NCI-H2107 (cell line): Measurements from ENCODE around the gene TCN2.
"Not testable (repeated sequence)": the region's sequence is repeated elsewhere in the genome, so short reads cannot be mapped to it uniquely, and the experiment has no call there.

Source experiments
- DNase-seq: peaks from one replicate; lab custom pipeline; 2025; lab: John Stamatoyannopoulos, UW

TCN2 gene

DNA sequence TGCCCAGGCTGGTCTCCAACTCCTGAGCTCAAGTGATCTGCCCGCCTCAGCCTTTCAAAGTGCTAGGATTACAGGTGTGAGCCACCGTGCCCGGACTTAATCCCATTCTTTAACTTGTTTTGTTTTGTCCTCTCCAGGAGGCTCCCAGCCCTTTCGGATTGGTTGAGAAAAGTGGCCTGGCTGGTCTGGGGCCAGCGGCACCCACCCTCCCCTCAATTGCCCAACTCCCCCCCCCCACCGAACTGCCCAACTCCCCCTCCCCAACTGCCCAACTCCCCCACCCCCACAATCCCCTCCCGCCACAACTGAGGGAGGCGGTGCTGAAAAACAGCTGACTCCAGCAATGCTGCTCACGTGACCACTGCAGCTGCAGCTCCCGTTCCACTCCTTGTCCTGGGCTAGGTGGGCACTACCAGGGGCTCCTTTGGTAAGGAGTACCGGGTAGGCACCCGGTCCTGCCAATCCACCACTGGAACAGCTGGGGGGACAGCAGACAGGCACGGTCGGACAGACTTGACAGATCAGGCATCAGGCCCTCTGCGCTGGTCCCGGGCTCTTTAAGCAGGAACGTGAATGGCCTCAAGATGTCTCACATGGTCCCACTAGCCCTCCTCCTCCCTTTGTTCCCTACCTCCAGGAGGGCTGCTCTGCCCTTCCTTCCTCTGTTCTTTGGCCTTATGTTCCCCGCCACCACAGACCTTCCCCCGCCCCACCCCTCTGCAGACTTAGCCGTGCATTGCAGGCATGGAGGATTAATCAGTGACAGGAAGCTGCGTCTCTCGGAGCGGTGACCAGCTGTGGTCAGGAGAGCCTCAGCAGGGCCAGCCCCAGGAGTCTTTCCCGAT, at the start of gene TCN2:
Gene TCN2 (plus strand): TSS at position 720 of the 845 bp plus-strand sequence. CDS start 158 bp downstream, outside the sequence.
- DNase-seq, result peak; percentile 15

DNA sequence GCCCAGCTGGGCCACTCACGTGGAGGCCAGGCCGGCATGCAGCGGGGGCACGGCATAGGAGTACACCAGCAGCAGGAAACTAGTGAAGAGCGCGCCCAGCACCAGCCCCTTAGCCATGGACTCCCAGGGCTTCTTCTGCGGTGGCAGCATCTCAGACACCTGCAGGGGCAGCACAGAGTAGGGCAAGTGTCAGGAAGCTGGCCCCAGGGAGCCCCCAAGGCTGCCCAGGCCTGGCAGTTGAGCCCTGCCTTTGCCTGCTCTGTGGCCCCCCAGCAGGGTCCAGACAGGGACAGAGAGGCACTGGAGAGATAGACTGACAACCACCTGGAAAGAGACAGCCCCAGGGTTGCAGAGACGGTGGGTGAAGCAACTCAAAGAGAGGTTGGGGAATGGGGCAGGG, 49.7 kb upstream of the TCN2 start:
- no peak for DNase-seq

DNA sequence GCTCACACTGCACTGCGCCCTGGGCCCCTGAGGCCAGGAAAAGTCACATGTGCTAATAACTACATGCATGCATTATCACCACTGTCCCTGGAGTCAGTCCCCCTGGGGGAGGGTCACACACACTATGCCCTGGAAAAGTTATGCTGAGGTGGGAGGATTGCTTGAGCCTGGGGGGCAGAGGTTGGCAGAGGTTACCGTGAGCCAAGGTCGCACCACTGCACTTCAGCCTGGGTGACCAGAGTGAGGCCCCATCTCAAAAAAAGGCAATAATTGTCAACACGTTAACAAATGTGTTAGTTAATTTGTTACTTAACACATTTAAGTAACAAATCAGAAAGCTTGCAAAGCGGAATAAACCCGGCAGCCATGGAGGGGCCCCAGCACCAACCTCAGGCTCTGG, 47.1 kb upstream of the TCN2 start:
- DNase-seq, result no peak

DNA sequence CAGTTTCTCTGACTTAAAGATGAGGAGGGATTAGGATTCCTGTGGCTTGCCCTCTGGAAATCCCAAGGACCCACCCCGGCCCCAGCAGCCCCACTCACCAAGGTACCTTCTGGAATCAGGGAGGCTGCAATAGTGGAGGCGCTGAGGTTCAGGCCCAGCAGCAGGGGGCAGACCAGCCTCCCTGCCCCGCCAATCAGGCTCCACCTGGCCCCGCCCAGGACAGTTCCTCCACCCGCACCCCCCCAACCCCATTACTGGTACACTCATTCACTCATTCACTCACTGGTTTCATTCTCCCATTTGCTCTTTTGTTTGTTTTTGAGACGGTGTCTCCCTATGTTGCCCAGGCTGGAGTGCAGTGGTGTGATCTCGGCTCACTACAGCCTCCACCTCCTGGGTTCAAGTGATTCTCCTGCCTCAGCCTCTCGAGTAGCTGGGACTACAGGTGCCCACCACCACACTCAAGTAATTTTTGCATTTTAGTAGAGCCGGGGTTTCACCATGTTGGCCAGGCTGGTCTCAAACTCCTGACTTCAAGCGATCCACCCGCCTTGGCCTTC, 46.3 kb upstream of the TCN2 start:
- DNase-seq, result not testable (repeated sequence)

DNA sequence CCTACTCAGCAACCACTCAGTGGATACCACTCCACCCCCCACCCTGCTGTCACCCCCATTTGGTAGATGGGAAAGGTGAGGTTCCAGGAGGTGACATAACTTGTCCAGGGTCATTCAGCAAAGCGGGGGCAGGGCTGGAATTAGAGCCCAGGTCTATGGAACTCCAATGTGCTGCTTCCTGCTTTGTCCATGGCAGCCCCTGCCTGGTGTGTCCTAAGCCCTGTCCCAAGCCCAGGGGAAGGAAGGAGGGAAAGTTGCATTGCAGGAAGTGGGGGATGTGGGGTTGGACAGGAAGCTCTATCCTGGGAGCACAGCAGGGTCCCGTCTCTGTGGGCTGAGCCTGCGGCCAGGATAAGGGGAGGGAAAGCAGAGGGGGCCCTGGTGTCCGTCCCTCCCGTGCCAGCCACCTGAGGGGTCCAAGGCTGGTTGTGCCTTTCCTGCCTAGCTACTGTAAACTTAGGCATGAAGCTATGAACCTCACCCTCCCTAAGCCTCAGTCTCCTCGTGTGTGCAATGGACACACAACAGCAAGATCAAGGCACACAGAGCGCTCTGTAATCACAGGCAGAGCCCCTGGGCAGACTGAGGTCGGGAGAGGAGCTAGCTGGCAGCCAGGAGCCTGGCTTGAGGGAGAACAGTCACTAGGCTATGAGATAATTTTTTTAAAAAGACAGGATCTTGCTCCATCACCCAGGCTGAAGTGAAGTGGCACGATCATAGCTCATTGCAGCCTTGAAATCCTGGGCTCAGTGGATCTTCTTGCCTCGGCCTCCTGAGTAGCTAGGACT, 45.4 kb upstream of the TCN2 start:
- no peak for DNase-seq

DNA sequence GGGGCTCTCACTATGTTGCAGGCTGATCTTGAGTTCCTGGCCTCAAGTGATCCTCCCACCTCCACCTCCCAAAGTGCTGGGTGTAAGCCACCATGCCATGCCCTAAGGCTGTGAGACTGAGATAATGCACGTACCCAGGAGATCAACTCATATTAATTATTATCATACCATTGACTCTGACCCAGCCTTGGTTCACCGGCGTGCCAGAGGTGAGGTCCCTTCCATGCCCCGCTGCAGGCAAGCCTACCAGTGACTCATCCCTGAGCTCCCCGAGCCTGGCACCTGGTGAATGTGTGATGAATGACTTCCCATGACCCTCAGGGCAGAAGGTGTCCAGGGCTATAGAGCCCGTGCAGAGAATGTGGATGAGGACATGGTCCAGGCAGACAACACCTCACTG, 44.6 kb upstream of the TCN2 start:
- DNase-seq, result no peak

DNA sequence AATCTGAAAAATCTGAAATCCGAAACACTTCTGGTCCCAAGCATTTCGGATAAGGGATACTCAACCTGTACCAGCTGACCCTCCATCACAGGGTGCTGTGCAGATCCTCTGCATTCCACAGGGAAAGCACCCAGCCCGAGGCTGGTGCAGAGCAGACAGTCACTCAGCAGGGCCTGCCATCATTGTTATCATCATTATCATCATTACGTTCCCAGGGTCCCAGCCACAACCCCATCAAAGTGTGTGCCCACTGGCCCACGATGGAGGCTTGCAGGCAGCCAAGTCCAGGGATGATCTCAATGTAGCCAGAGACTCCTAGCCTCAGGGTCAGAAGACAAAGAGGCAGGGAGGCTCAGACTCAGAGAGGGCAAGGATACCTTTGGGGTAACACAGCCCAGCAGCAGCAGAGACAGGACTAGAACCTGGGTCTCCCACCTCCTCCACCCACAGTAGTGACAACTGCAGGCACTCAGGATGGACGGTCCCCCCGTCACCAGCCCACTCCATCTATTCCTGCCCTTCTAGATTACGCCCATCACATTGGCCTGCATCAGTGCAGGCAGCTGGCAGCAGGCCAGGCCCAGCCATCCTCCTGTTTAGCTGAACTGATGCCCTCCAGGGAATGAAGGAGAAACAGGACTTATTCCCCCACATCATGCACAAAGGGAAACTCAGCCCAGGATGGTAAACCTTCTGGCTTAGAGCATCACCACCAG, 42.8 kb upstream of the TCN2 start:
- no peak for DNase-seq

DNA sequence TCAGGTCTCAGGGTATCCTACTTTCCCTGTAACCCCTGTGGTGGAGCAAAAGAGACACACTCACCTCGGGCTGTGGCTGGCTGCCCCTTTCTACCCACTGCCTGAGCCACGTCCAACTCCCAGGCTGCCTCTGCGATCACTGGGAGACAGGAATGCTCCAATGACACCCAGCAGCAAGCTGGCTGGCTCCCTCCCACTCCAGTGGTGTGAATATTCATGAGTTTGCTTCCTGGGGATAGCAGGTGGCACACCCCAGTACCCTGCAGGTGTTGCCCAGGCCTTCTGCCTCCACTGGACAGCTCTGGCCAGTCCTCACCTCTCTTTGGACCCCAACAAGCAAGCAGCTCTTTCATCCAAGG, 42.2 kb upstream of the TCN2 start:
- no peak for DNase-seq

DNA sequence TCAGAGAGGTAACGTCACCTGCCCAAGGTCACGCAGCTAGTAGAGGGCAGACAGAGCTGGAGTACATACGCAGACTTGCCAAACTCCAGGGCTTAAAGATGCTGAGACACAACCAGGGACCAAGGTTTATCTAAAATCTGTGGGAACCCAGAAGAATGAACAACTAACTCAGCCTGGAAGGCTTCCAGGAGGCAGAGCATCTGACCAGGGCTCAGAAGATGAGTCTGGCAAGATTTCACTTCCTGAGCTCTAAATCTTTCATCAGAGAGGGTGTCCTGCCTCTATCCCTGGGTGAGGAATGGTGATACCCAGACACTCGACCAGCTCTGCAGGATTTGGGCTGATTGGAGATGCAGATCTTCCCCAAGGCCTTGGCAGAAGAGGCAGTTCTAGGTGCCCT, 41.6 kb upstream of the TCN2 start:
- DNase-seq, result no peak

DNA sequence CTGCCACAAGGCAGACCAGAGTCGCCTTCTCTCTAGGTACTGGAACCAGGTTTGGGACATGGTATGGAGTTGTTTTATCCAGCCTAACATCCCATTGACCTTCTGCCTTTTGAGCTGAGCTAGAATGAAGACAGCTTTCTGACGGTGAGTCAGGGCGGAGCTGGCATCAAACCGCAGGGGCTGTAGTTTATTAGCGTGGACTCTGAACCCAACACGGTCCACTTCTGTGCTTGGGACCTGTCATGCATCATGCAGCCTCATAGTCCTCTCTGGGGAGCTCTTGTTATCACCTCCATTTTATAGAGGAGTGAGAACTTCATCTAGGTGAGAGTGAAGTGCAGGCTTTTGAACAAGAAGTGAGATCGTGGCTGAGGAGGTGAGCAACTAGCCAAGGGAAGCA, 40.8 kb upstream of the TCN2 start:
- no peak for DNase-seq

DNA sequence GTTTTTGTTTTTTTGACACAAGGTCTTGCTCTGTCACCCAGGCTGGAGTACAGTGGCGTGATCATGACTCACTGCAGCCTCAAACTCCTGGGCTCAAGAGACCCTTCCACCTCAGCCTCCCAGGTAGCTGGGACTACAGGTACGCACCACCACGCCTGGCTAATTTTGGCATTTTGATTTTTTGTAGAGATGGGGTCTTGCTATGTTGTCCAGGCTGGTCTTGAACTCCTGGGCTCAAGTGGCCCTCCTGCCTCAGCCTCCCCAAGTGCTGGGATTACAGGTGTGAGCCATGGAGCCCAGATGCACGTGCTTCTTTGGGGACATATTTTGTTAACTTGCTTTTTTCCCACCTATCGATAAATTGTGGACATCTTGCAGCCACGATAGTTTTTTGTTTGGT, 39.7 kb upstream of the TCN2 start:
- not testable (repeated sequence) for DNase-seq

DNA sequence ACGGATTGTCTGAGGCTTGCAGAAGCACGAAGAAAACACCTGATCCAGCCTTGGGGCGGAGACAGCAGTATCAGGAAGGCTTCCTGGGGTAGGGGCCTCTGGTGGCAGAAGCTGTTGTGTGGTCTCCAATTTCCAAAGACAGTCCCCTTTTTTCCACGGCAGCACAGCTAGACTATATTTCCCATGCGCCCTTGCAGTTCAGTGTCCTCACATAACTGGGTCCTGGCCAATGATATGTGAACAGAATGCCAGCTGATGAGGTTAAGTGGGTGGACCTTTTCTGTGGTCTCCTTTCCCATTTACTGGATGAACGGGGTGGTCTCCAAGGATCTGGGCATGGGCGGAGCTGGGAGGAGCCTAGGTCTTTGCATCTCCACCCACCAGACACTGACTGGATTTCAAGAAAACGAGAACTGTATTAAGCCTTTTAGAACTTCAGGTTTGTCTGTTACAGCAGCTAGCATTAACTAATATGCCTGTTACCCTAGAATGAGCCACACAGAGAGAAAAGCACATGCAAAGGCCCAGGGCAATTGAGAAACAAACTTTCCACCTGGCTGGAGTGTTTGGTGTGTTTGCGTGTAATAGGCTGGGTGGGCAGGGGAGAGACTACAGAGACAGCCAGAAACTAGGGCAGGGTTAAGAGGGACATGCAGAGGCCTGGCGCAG, 38.7 kb upstream of the TCN2 start:
- no peak for DNase-seq

DNA sequence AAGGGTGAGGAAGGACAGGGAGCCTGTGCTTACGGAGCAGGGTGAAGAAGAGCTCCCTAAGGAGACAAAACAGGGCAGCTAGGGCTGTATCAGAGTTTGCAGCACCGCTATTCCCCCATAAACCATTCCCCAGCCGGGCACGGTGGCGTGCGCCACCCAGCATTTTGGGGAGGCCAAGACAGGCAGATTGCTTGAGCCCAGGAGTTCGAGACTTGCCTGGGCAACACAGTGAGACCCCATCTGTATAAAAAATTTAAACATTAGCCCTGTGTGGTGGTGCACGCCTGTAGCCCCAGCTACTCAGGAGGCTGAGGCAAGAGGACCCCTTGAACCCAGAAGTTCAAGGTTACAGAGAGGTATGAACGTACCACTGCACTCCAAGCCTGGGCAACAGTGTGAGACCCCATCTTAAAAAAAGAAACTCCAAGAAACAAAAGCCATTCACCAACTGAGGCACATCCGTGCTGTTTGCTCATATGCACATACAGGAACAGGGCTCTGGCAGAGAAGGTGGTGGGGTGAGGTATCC, 37.2 kb upstream of the TCN2 start:
- no peak for DNase-seq

DNA sequence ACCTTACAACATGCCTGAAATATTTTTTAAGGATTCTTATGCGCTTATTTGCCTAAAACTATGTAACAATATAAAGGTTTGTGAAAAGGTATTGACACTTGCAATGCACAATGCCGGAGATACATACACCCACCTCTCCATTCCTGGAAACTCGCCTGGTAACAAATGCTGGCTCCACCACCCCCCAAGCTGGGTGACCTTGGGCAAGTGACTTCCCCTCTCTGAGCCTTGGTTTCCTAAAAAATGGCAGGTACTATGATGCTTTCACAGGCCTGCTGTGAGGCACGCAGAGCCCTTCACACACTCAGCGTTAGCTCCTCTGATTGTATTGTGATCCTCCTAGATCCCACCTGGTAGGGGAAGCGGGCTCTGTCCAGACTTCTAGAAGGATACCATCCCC, 34.8 kb upstream of the TCN2 start:
- no peak for DNase-seq

DNA sequence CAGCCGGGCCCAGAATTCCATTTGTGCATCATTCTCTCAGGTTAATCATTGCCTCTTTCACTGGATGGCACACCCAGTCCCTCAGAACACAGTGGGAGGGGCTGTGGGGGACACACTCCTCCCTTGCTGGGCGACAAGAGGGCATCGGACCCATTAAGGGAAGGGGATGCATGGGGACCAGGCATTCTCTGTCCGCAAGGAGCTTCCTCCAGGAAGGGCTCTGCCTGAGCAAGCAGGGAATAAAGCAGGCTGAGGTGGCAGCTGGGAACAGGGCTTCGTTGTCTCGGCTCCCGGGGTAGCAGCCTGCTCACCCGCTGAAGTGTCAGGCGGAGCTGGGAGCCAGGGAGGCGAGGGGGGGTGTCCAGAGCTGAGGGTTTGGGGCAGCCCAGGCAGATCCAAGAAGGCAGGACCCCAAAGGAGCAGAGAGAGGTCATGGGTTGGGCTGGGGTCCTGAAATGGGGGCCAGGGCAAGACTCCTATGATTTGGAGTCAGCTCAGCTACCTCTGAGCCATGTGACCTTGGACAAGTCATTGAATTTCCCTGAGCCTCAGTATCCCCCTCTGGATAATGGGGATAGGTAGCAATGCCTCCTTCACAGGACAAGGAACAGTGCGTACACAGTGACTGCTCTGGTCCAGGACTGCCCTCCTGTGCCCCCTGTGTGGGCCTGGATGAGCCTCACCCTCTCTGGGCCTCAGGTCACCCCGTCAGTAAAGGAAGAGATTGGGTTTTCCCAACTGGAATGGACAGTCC, 34.0 kb upstream of the TCN2 start:
- DNase-seq, result no peak

DNA sequence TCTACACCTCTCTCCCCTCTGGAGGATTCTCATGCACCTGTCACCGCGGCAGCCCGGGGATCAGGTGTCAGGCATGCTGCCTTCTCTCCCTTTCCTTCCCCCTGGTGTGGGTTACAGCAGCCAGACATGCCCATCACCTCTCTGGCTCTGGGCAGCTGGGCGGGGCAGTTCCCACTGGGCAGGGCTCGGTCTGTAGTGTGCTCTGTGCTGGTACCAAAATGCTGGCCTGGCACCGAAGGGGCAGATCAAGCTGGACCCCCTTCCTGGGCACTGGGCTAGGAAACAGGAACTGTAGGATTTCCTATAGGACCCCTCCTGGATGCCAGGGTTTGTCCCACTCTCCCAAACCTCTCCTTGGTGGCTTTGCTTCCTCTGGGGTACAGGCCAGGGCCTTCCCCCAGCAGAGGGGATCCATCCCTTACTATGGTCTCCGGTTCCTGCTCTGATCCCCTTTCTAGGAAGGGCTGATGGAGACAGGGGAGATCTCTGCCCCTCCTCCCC, 33.3 kb upstream of the TCN2 start:
- no peak for DNase-seq

DNA sequence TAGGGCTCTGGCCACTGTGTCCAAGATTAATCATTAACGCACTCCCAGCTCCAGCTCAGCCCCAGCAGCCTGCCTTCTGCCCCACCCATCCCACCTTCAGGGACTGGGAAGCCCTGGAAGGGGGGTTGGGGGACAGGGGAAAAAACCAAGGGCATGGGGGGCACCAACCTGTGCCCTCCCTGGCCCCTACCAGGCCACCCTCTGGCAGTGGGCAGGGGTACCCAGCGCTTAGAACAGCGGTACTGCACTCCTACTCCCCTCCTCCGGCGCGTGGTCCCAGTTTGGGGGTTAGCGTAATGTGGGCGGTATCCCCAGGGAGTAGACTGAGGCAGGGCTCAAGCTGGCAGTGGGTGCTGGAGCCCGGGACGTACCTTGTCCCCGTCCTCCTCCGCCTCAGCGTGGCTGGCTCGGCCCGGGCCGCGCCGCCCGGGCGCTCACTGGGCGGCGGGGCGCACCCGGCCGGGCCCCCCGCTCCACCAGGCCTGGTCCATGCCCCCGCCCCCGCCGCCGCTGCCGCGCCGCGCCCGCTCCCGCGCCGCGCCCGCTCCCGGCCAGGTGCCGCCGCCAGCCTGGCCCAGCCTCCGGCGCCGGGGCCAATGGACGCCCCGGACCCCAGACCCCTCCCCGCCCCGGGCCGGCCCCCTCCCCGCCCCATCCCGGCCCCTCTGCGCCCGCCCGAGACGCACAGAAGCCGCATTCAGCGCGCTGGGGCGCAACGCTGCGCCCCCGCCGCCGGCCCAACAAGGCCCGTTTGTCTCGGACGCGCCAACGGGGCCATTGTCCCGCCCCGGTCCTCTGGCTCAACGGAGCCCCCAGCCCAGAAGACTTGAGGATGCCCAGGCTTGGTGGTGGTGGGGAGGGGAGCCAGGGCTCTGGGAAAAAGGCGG, 32.6 kb upstream of the TCN2 start, which contains the start of gene GAL3ST1:
Gene GAL3ST1 (minus strand): TSS at position 571 of the 887 bp plus-strand sequence. CDS start 17,273 bp downstream, outside the sequence.
- DNase-seq, result no peak

DNA sequence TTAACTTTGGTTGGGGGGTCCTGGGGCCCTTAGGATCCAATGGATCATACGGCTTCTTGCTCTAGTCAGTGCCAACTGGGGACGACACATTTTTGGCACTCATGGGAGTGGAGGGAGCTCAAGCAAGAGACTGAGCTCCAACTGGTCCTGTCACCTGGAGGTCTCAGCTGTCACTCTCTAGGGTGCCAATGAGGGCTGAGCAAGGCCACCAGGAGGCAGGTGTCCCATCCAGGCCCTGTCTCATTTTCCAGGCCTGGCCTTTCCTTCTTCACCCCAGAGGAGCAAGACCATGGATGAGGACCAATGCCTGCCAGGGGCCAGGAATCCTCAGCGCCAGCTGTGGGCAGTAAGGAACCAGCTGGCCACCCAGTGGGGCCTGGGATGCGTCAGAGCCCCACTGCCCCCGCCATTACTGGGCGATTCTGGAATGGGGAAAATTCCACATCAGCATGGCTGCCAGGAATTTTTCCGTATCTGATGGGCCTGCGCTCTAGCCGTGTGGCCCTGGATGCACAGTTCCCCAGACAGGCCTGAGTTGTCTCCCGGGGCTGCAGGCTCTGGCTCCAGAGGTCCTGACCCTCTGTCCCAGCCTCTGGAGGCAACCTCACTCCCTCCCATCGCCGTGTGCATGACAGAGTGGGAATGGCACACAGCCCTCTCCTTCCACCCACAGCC, 31.8 kb upstream of the TCN2 start:
- no peak for DNase-seq

DNA sequence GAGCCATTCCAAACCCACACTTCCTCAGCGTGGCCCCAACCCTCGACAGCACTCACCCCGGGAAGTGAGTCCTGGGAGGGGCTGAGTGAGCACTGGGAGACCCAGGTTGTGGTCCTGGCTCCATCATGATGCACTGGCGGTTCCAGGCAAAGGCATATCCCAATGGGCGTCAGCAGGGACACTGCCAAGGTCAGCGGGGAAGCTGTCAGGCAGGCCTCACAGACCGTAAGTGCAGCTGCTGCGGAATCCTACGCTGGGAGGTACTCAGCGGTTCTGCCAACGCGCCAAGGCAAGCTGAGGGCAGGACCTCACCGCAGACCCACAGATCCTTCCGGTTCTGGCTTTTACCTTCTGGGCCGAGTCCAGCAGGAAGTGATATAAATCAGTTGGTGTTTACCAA, 31.1 kb upstream of the TCN2 start:
- DNase-seq, result no peak
